IMR-90 (cell line): ENCODE measurements around the gene AKT3. TPM values are rescaled to one million over a fixed set of nuclear protein-coding genes. Genes with fewer than 3 reads are reported as not detected.

Source experiments
- ATAC-seq: fragments of 200-7000 bp; cut with Tn5 transposase; 2 replicates; pipeline ENCODE4 v1.9.1; 2020; ENCODE audit warnings: low read depth, mild to moderate bottlenecking, moderate library complexity
- BruUV-seq: library from RNA; stranded (reverse); fragments of 400-500 nt; replicated peaks from 2 replicates; lab custom pipeline; 2021; lab: Mats Ljungman, UMichigan
- CTCF ChIA-PET: fragments of 300-600 bp; formaldehyde crosslinking; extraction: SDS; loops from one replicate; lab custom pipeline; 2021; ENCODE audit warnings: antibody characterized with exemption; lab: Yijun Ruan, JAX
- POLR2A ChIA-PET: fragments of 300-600 bp; sonication (Branson Sonifier 250); formaldehyde crosslinking; loops from one replicate; lab custom pipeline; 2022; ENCODE audit warnings: antibody characterized with exemption; ENCODE audit not compliant: unreplicated experiment; lab: Charles Lee
- DNase-seq: peaks from one replicate; pipeline ENCODE4 v3.0.0; 2013
- H2AFZ ChIP-seq: replicated peaks from 2 replicates; pipeline ENCODE3; 2013; ENCODE audit warnings: low read length, mild to moderate bottlenecking; ENCODE audit not compliant: poor library complexity
- H2AK5ac ChIP-seq: 2 replicates; pipeline ENCODE4 v1.6.1; 2013; ENCODE audit warnings: low read depth, low read length, inconsistent platforms
- H2AK9ac ChIP-seq: replicated peaks from 2 replicates; pipeline ENCODE3; 2013; ENCODE audit warnings: mild to moderate bottlenecking, low read depth, low read length, moderate library complexity; ENCODE audit not compliant: poor library complexity
- H2BK120ac ChIP-seq: 2 replicates; pipeline ENCODE4 v1.6.1; 2013; ENCODE audit warnings: low read depth, low read length, inconsistent platforms
- H2BK15ac ChIP-seq: 3 replicates; pipeline ENCODE4 v1.6.1; 2013; ENCODE audit warnings: low read depth, low read length, inconsistent platforms
- H2BK20ac ChIP-seq: 2 replicates; pipeline ENCODE4 v1.6.1; 2013; ENCODE audit warnings: low read depth, mild to moderate bottlenecking, inconsistent platforms, low read length, moderate library complexity
- H2BK5ac ChIP-seq: 2 replicates; pipeline ENCODE4 v1.6.1; 2013; ENCODE audit warnings: mild to moderate bottlenecking, low read depth, low read length, inconsistent platforms; ENCODE audit not compliant: poor library complexity, severe bottlenecking
- H3K14ac ChIP-seq: replicated peaks from 2 replicates; pipeline ENCODE4 v1.6.1; 2013; ENCODE audit warnings: low read depth, low read length, inconsistent platforms
- H3K18ac ChIP-seq: 2 replicates; pipeline ENCODE4 v1.6.1; 2013; ENCODE audit warnings: low read depth, low read length, control low read depth
- H3K23ac ChIP-seq: 2 replicates; pipeline ENCODE4 v1.6.1; 2013; ENCODE audit warnings: low read depth, low read length, inconsistent platforms
- H3K27ac ChIP-seq: 2 replicates; pipeline ENCODE4 v1.5.1; 2013; ENCODE audit warnings: mild to moderate bottlenecking, control low read depth, low read length; ENCODE audit not compliant: insufficient read depth
- H3K27me3 ChIP-seq: 2 replicates; pipeline ENCODE4 v1.6.1; 2013; ENCODE audit warnings: low read length; ENCODE audit not compliant: control insufficient read depth, insufficient read depth
- H3K36me3 ChIP-seq: 2 replicates; pipeline ENCODE4 v1.6.1; 2013; ENCODE audit warnings: low read length, mixed read lengths; ENCODE audit not compliant: control insufficient read depth, insufficient read depth
- H3K4ac ChIP-seq: 2 replicates; pipeline ENCODE4 v1.6.1; 2013; ENCODE audit warnings: low read depth, low read length, inconsistent platforms
- H3K4me1 ChIP-seq: 2 replicates; pipeline ENCODE4 v1.6.1; 2013; ENCODE audit warnings: low read length, mixed read lengths; ENCODE audit not compliant: control insufficient read depth, insufficient read depth
- H3K4me2 ChIP-seq: 2 replicates; pipeline ENCODE4 v1.6.1; 2013; ENCODE audit warnings: low read depth, mild to moderate bottlenecking, control low read depth, low read length, moderate library complexity
- H3K4me3 ChIP-seq: 2 replicates; pipeline ENCODE4 v1.5.1; 2013; ENCODE audit warnings: low read depth, mild to moderate bottlenecking, control low read depth, low read length, moderate library complexity; ENCODE audit not compliant: insufficient read depth
- H3K56ac ChIP-seq: 2 replicates; pipeline ENCODE4 v1.6.1; 2013; ENCODE audit warnings: low read length, inconsistent platforms; ENCODE audit not compliant: insufficient read depth; ENCODE audit errors: extremely low read depth
- H3K79me1 ChIP-seq, 2 experiments: 2 replicates each; pipeline ENCODE4 v1.6.1; 2013; ENCODE audit warnings: low read length in 2 of 2, inconsistent platforms in 1 of 2, low read depth in 1 of 2
- H3K9ac ChIP-seq: 2 replicates; pipeline ENCODE4 v1.6.1; 2013; ENCODE audit warnings: low read depth, low read length, control low read depth
- H3K9me1 ChIP-seq: 2 replicates; pipeline ENCODE4 v1.6.1; 2013; ENCODE audit warnings: low read length, inconsistent platforms; ENCODE audit not compliant: insufficient read depth
- H3K9me3 ChIP-seq: 2 replicates; pipeline ENCODE4 v1.6.1; 2013; ENCODE audit warnings: low read length; ENCODE audit not compliant: control insufficient read depth, insufficient read depth
- H4K20me1 ChIP-seq: 2 replicates; pipeline ENCODE4 v1.6.1; 2013; ENCODE audit warnings: low read length, inconsistent platforms; ENCODE audit not compliant: insufficient read depth
- H4K5ac ChIP-seq: 2 replicates; pipeline ENCODE4 v1.6.1; 2013; ENCODE audit warnings: mild to moderate bottlenecking, low read depth, low read length, control low read depth
- H4K8ac ChIP-seq, 2 experiments: 2 replicates each; pipeline ENCODE4 v1.6.1; 2013; ENCODE audit warnings: low read depth in 2 of 2, low read length in 2 of 2, control low read depth in 1 of 2, inconsistent platforms in 1 of 2
- H4K91ac ChIP-seq: 2 replicates; pipeline ENCODE4 v1.6.1; 2013; ENCODE audit warnings: low read depth, low read length, inconsistent platforms; ENCODE audit not compliant: insufficient read depth
- BHLHE40 ChIP-seq: fragments of 150-350 bp; IDR thresholded peaks from 2 replicates; pipeline ENCODE4 v1.6.1; 2016; ENCODE audit warnings: mild to moderate bottlenecking, low read depth, low read length
- CHD1 ChIP-seq: IDR thresholded peaks from 2 replicates; pipeline ENCODE4 v1.6.1; 2012; ENCODE audit warnings: low read depth, low read length, improper control_type of control experiment
- FOS ChIP-seq: fragments of 150-350 bp; IDR thresholded peaks from 2 replicates; pipeline ENCODE4 v1.6.1; 2016; ENCODE audit warnings: low read depth, low read length
- MAFK ChIP-seq: IDR thresholded peaks from 2 replicates; pipeline ENCODE4 v1.6.1; 2012; ENCODE audit warnings: low read depth, low read length, improper control_type of control experiment
- MXI1 ChIP-seq: IDR thresholded peaks from 2 replicates; pipeline ENCODE4 v1.6.1; 2012; ENCODE audit warnings: low read depth, mild to moderate bottlenecking, low read length, moderate library complexity, borderline replicate concordance
- POLR2A ChIP-seq: IDR thresholded peaks from 2 replicates; pipeline ENCODE4 v1.6.1; 2012; ENCODE audit warnings: mild to moderate bottlenecking, low read depth, low read length
- RAD21 ChIP-seq: IDR thresholded peaks from 2 replicates; pipeline ENCODE4 v1.6.1; 2012; ENCODE audit warnings: low read length, improper control_type of control experiment
- RCOR1 ChIP-seq: IDR thresholded peaks from 2 replicates; pipeline ENCODE4 v1.6.1; 2012; ENCODE audit warnings: mild to moderate bottlenecking, low read length, improper control_type of control experiment; ENCODE audit not compliant: insufficient replicate concordance
- RFX5 ChIP-seq: IDR thresholded peaks from 2 replicates; pipeline ENCODE4 v1.8.0; 2012; ENCODE audit warnings: low read depth, mild to moderate bottlenecking, low read length, moderate library complexity
- SMC3 ChIP-seq: fragments of 150-350 bp; IDR thresholded peaks from 2 replicates; pipeline ENCODE4 v1.6.1; 2016; ENCODE audit warnings: low read depth, mild to moderate bottlenecking, antibody characterized with exemption, low read length, moderate library complexity
- WGBS, 2 experiments: methylation state at CpG; one replicate each; pipeline versions ENCODE4 v1.1.5 to v1.1.7; 2013; ENCODE audit warnings: missing lambda C conversion rate in 2 of 2; ENCODE audit not compliant: insufficient read length in 1 of 2; ENCODE audit errors: extremely low coverage in 2 of 2; 5-methylcytosine and 5-hydroxymethylcytosine counted together
- dilution Hi-C: fragments of 300-500 bp; cut with HindIII; formaldehyde crosslinking; loops from one replicate; pipeline ENCODE4 v1.14.3; 2018; ENCODE audit warnings: low sequenced_read_pairs; ENCODE audit not compliant: unreplicated experiment
- in situ Hi-C: fragments of 300-500 bp; cut with MboI; formaldehyde crosslinking; loops from 3 replicates; pipeline ENCODE4 v1.14.3; 2019; ENCODE audit warnings: low sequenced_read_pairs, inconsistent platforms, mixed read lengths
- intact Hi-C: fragments of 100-400 bp; cut with micrococcal nuclease; formaldehyde crosslinking; loops from 2 replicates; pipeline ENCODE4 v1.10.0; 2022
- polyA plus RNA-seq, 3 experiments: library from polyadenylated mRNA; depleted of rRNA; stranded (reverse); fragments of >200 nt; gene quantifications; 2 replicates each; pipeline ENCODE4 v1.2.3, GENCODE V29; 2012; ENCODE audit warnings: low replicate concordance in 1 of 3
- total RNA-seq: library from RNA; depleted of rRNA; stranded (reverse); fragments of >200 nt; gene quantifications from 2 replicates; pipeline ENCODE4 v1.2.3, GENCODE V29; 2012
- TF ChIP-seq, protein P1 (sequence below): fragments of 150-350 bp; IDR thresholded peaks from 2 replicates; pipeline ENCODE4 v1.6.1; 2016; ENCODE audit warnings: low read depth, mild to moderate bottlenecking, low read length, moderate library complexity, borderline replicate concordance
- TF ChIP-seq, protein P2 (sequence below): fragments of 150-350 bp; IDR thresholded peaks from 2 replicates; pipeline ENCODE4 v1.6.1; 2017; ENCODE audit warnings: mild to moderate bottlenecking, antibody characterized with exemption, low read length, low read depth
- TF ChIP-seq, protein P3 (sequence below): conservative IDR thresholded peaks from 2 replicates; pipeline ENCODE4 v1.5.1; 2012; ENCODE audit warnings: mild to moderate bottlenecking, low read depth, low read length, improper control_type of control experiment

AKT3 gene
- total and polyA plus RNA-seq, 2 of the 4 experiments (the other 2 are of a cell fraction): 15.2 to 19.4 TPM

DNA sequence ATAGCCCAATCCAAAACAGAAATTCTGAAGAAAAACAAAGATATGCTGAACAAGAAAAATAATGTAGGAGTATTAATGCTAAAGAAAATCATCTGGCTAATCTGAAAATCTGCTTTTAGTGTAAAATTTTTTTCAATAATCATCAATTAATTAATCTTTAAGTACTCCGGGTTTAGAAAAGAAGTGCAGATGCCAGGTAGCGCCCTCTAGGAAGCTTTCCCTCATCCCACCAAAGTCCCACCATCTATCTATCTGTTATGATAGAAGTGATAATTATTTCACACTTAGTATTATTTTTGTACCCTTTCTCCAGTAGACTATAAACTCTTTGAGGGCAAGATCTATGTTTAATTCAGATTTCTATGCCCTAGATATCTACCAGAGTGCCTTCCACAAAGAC, 240.3 kb downstream of the AKT3 start:
- H3K4ac ChIP-seq: no peak overlapping the region
- no peak overlapping the region for H3K56ac ChIP-seq
- H2AK9ac ChIP-seq: no peak overlapping the region
- intact Hi-C loops: no loop called here
- no peak overlapping the region for H2AK5ac ChIP-seq
- no peak overlapping the region for H2BK20ac ChIP-seq
- H3K36me3 ChIP-seq: peaks cover 7% of the 10 kb centered on the region; the same call in 1 of the 2 replicates
- TF ChIP-seq, protein P1, sequence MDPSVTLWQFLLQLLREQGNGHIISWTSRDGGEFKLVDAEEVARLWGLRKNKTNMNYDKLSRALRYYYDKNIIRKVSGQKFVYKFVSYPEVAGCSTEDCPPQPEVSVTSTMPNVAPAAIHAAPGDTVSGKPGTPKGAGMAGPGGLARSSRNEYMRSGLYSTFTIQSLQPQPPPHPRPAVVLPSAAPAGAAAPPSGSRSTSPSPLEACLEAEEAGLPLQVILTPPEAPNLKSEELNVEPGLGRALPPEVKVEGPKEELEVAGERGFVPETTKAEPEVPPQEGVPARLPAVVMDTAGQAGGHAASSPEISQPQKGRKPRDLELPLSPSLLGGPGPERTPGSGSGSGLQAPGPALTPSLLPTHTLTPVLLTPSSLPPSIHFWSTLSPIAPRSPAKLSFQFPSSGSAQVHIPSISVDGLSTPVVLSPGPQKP: no peak
- TF ChIP-seq CHD1: no peak
- TF ChIP-seq BHLHE40: no peak
- no peak for TF ChIP-seq SMC3
- no peak for TF ChIP-seq MAFK
- no peak for TF ChIP-seq FOS
- TF ChIP-seq MXI1: no peak
- TF ChIP-seq, protein P2, sequence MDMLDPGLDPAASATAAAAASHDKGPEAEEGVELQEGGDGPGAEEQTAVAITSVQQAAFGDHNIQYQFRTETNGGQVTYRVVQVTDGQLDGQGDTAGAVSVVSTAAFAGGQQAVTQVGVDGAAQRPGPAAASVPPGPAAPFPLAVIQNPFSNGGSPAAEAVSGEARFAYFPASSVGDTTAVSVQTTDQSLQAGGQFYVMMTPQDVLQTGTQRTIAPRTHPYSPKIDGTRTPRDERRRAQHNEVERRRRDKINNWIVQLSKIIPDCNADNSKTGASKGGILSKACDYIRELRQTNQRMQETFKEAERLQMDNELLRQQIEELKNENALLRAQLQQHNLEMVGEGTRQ: no peak
- no peak for TF ChIP-seq RFX5
- no peak for TF ChIP-seq RCOR1
- TF ChIP-seq POLR2A: no peak
- TF ChIP-seq, protein P3, sequence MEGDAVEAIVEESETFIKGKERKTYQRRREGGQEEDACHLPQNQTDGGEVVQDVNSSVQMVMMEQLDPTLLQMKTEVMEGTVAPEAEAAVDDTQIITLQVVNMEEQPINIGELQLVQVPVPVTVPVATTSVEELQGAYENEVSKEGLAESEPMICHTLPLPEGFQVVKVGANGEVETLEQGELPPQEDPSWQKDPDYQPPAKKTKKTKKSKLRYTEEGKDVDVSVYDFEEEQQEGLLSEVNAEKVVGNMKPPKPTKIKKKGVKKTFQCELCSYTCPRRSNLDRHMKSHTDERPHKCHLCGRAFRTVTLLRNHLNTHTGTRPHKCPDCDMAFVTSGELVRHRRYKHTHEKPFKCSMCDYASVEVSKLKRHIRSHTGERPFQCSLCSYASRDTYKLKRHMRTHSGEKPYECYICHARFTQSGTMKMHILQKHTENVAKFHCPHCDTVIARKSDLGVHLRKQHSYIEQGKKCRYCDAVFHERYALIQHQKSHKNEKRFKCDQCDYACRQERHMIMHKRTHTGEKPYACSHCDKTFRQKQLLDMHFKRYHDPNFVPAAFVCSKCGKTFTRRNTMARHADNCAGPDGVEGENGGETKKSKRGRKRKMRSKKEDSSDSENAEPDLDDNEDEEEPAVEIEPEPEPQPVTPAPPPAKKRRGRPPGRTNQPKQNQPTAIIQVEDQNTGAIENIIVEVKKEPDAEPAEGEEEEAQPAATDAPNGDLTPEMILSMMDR: no peak
- TF ChIP-seq RAD21: no peak
- H4K20me1 ChIP-seq: no peaks in the 10 kb centered on the region
- no peak overlapping the region for H2AFZ ChIP-seq
- ChIA-PET CTCF (no interaction called here), POLR2A (no interaction called here)
- WGBS, 2 experiments: no CpG with 5 or more reads among the region's 2 CpGs
- peaks cover 6 to 7% of the 10 kb centered on the region in 2 experiments; a peak in 1 of 4 replicates for H3K79me1 ChIP-seq
- no peak overlapping the region for H3K27ac ChIP-seq
- no peaks in the 10 kb centered on the region for H3K9me3 ChIP-seq
- H3K4me3 ChIP-seq: no peak overlapping the region
- no peak overlapping the region for H2BK5ac ChIP-seq
- H2BK15ac ChIP-seq: no peak overlapping the region
- H3K9ac ChIP-seq: no peak overlapping the region
- H3K4me2 ChIP-seq: no peak overlapping the region
- no peak overlapping the region for H3K18ac ChIP-seq
- no peak overlapping the region for H4K5ac ChIP-seq
- in situ Hi-C loops: no loop called here
- dilution Hi-C loops: no loop called here
- no peak overlapping the region for H4K8ac ChIP-seq
- no peak overlapping the region for H3K23ac ChIP-seq
- H2BK120ac ChIP-seq: no peak overlapping the region
- H4K91ac ChIP-seq: no peak overlapping the region
- BruUV-seq: no TSS peak
- no peak overlapping the region for H3K14ac ChIP-seq
- no peaks in the 10 kb centered on the region for H3K4me1 ChIP-seq
- DNase-seq (no peak), ATAC-seq (no peak)
- no peaks in the 10 kb centered on the region for H3K9me1 ChIP-seq
- H3K27me3 ChIP-seq: no peaks in the 10 kb centered on the region
